Neural cell (in vitro differentiated cells): ENCODE measurements around the gene ZNF862. TPM values are rescaled to one million over a fixed set of nuclear protein-coding genes. Genes with fewer than 3 reads are reported as not detected.

Experiments used
- H2AFZ ChIP-seq: fragments of 200-600, 300-800 bp; sonication (generic), shearing (Covaris generic); 2 replicates; pipeline ENCODE4 v1.6.0; 2014; ENCODE audit warnings: low read depth, mild to moderate bottlenecking, antibody characterized with exemption, low read length, moderate library complexity
- H3F3A ChIP-seq: fragments of 200-600 bp; shearing (Covaris generic); 2 replicates; pipeline ENCODE4 v1.6.1; 2016; ENCODE audit warnings: mild to moderate bottlenecking, moderate library complexity, mixed read lengths, antibody characterized with exemption, low read length; ENCODE audit not compliant: insufficient read depth, poor library complexity, severe bottlenecking
- H3K27ac ChIP-seq: fragments of 200-600, 300-800 bp; sonication (generic), shearing (Covaris generic); 2 replicates; pipeline ENCODE4 v1.5.1; 2014; ENCODE audit warnings: mild to moderate bottlenecking, low read length, moderate library complexity
- H3K27me3 ChIP-seq: fragments of 300-800, 200-600 bp; sonication (generic), shearing (Covaris generic); 2 replicates; pipeline ENCODE4 v1.6.0; 2014; ENCODE audit warnings: mild to moderate bottlenecking, low read depth, low read length, moderate library complexity; ENCODE audit not compliant: insufficient read depth
- H3K36me3 ChIP-seq: fragments of 300-800, 200-600 bp; sonication (generic), shearing (Covaris generic); 2 replicates; pipeline ENCODE4 v1.5.1; 2014; ENCODE audit warnings: mild to moderate bottlenecking, antibody characterized with exemption, low read length, moderate library complexity; ENCODE audit not compliant: insufficient read depth
- H3K4me2 ChIP-seq: fragments of 300-800, 200-600 bp; sonication (generic), shearing (Covaris generic); 2 replicates; pipeline ENCODE4 v1.6.0; 2014; ENCODE audit warnings: mild to moderate bottlenecking, low read length
- H3K4me3 ChIP-seq: fragments of 300-800, 200-600 bp; sonication (generic), shearing (Covaris generic); 2 replicates; pipeline ENCODE4 v1.5.1; 2014; ENCODE audit warnings: mild to moderate bottlenecking, low read length, moderate library complexity
- H3K79me2 ChIP-seq: fragments of 200-600 bp; shearing (Covaris generic); replicated peaks from 2 replicates; pipeline ENCODE4 v1.6.0; 2014; ENCODE audit warnings: mild to moderate bottlenecking, low read length, moderate library complexity; ENCODE audit not compliant: insufficient read depth
- H3K9ac ChIP-seq: fragments of 300-800, 200-600 bp; sonication (generic), shearing (Covaris generic); 2 replicates; pipeline ENCODE4 v1.6.1; 2016; ENCODE audit warnings: mild to moderate bottlenecking, low read length, mixed read lengths
- H3K9me2 ChIP-seq: fragments of 200-600 bp; shearing (Covaris generic); 2 replicates; pipeline ENCODE4 v1.6.1; 2016; ENCODE audit warnings: mild to moderate bottlenecking, low read length, mixed read lengths; ENCODE audit not compliant: insufficient read depth
- H3K9me3 ChIP-seq: fragments of 200-600, 300-800 bp; sonication (generic), shearing (Covaris generic); 2 replicates; pipeline ENCODE4 v1.6.1; 2016; ENCODE audit warnings: mild to moderate bottlenecking, mixed run types, low read length, moderate library complexity, mixed read lengths
- H4K20me1 ChIP-seq: fragments of 200-600 bp; shearing (Covaris generic); 2 replicates; pipeline ENCODE4 v1.6.1; 2016; ENCODE audit warnings: mild to moderate bottlenecking, mixed run types; ENCODE audit not compliant: insufficient read depth
- CTCF ChIP-seq: fragments of 450-650 bp; IDR thresholded peaks from 2 replicates; pipeline ENCODE4 v1.5.1; 2014; ENCODE audit warnings: antibody characterized with exemption, mild to moderate bottlenecking, moderate library complexity; ENCODE audit not compliant: poor library complexity, severe bottlenecking
- EP300 ChIP-seq: fragments of 450-650 bp; conservative IDR thresholded peaks from 2 replicates; pipeline ENCODE4 v1.6.1; 2014; ENCODE audit warnings: antibody characterized with exemption, mild to moderate bottlenecking, moderate library complexity; ENCODE audit not compliant: poor library complexity, severe bottlenecking
- EZH2 ChIP-seq: fragments of 200-600, 300-800 bp; shearing (Covaris generic), sonication (generic); IDR thresholded peaks from 2 replicates; pipeline ENCODE4 v1.6.1; 2014; ENCODE audit warnings: antibody characterized with exemption, low read length, borderline replicate concordance, mild to moderate bottlenecking; ENCODE audit not compliant: insufficient read depth, poor library complexity, severe bottlenecking
- MXI1 ChIP-seq: fragments of 450-650 bp; conservative IDR thresholded peaks from 2 replicates; pipeline ENCODE4 v1.6.1; 2014; ENCODE audit warnings: antibody characterized with exemption, mild to moderate bottlenecking; ENCODE audit not compliant: poor library complexity, severe bottlenecking
- POLR2AphosphoS5 ChIP-seq: IDR thresholded peaks from 2 replicates; pipeline ENCODE4 v1.6.1; 2012
- RAD21 ChIP-seq: fragments of 450-650 bp; conservative IDR thresholded peaks from 2 replicates; pipeline ENCODE4 v1.6.1; 2014; ENCODE audit warnings: antibody characterized with exemption, mild to moderate bottlenecking, moderate library complexity
- REST ChIP-seq: IDR thresholded peaks from 2 replicates; pipeline ENCODE4 v1.6.1; 2012; ENCODE audit warnings: borderline replicate concordance
- SMC3 ChIP-seq: fragments of 450-650 bp; conservative IDR thresholded peaks from 2 replicates; pipeline ENCODE4 v1.6.1; 2014; ENCODE audit warnings: antibody characterized with exemption, mild to moderate bottlenecking, moderate library complexity; ENCODE audit not compliant: poor library complexity
- TAF1 ChIP-seq: IDR thresholded peaks from 2 replicates; pipeline ENCODE4 v1.6.1; 2012; ENCODE audit warnings: low read depth
- polyA plus RNA-seq: library from polyadenylated mRNA; depleted of rRNA; stranded (reverse); fragments of >200 nt; gene quantifications from 2 replicates; pipeline ENCODE4 v1.2.3, GENCODE V29; 2014

The ZNF862 gene
- polyA plus RNA-seq, 1 donor from 2014 or later, result 19.0 TPM

- no peak overlapping the region for H3K9ac ChIP-seq
- H3F3A ChIP-seq, result no peaks in the 10 kb centered on the region
- H3K4me2 ChIP-seq, result no peak overlapping the region
- H3K27ac ChIP-seq, result no peak overlapping the region
- H3K79me2 ChIP-seq, result no peaks in the 10 kb centered on the region
- no peaks in the 10 kb centered on the region for H4K20me1 ChIP-seq
- H3K9me2 ChIP-seq, result no peaks in the 10 kb centered on the region
- H2AFZ ChIP-seq, result no peak overlapping the region
- no peaks in the 10 kb centered on the region for H3K36me3 ChIP-seq
- no peak for TF ChIP-seq POLR2AphosphoS5
- no peak for TF ChIP-seq MXI1
- TF ChIP-seq TAF1, result no peak
- TF ChIP-seq EP300, result no peak
- no peak for TF ChIP-seq EZH2
- TF ChIP-seq SMC3, result no peak
- TF ChIP-seq RAD21, result no peak
- TF ChIP-seq REST, result no peak
- no peaks in the 10 kb centered on the region for H3K27me3 ChIP-seq
- no peaks in the 10 kb centered on the region for H3K9me3 ChIP-seq
- H3K4me3 ChIP-seq, result no peak overlapping the region
Measured at GRCh38 chr7:149836434-149836833, 1.7 kb upstream of the ZNF862 start.

- TF ChIP-seq SMC3, result no peak
- no peak for TF ChIP-seq RAD21
- TF ChIP-seq POLR2AphosphoS5, result no peak
- TF ChIP-seq CTCF, result no peak
- TF ChIP-seq EP300, result no peak
- no peak for TF ChIP-seq TAF1
- no peak for TF ChIP-seq MXI1
- no peak for TF ChIP-seq EZH2
- TF ChIP-seq REST, result no peak
- Histone ChIP-seq H4K20me1 (no peaks in the 10 kb centered on the region), H2AFZ (peak overlapping the region; percentile 62), H3K27ac (peak overlapping the region; percentile 51), H3K9me3 (no peaks in the 10 kb centered on the region), H3K9ac (peak overlapping the region; percentile 15), H3K79me2 (no peaks in the 10 kb centered on the region), H3F3A (no peaks in the 10 kb centered on the region), H3K27me3 (no peaks in the 10 kb centered on the region), H3K4me3 (peak overlapping the region; percentile 97), H3K4me2 (peak overlapping the region; percentile 44), H3K9me2 (no peaks in the 10 kb centered on the region), H3K36me3 (no peaks in the 10 kb centered on the region)
Measured at GRCh38 chr7:149837564-149838223, 481 bp upstream of the ZNF862 start.
